ENCODE results near the gene CLECL1.
A peak's percentile ranks its signal among the peaks of the same experiment; 100 is the strongest.
"Not testable (repeated sequence)": the region's sequence is repeated elsewhere in the genome, so short reads cannot be mapped to it uniquely, and the experiment has no call there.

CLECL1 gene

GRCh38 chr12:9751204-9752144 lies 18.6 kb upstream of the CLECL1 start:
- DNase-seq: peak; percentile 67

GRCh38 chr12:9750276-9751203 lies 17.6 kb upstream of the CLECL1 start:
- peak; percentile 89 for DNase-seq

- DNase-seq: no peak
These were observed 16.7 kb upstream of the CLECL1 start for GRCh38 chr12:9749640-9750039.

- peak; percentile 21 for DNase-seq
These were observed 12.3 kb upstream of the CLECL1 start for GRCh38 chr12:9745199-9745598.

GRCh38 chr12:9742661-9743060 lies 9.8 kb upstream of the CLECL1 start:
- no peak for DNase-seq

GRCh38 chr12:9741726-9742125 lies 8.8 kb upstream of the CLECL1 start:
- no peak for DNase-seq

GRCh38 chr12:9740106-9740750 lies 7.3 kb upstream of the CLECL1 start:
- no peak for DNase-seq

- not testable (repeated sequence) for DNase-seq
These were observed 6.7 kb upstream of the CLECL1 start for GRCh38 chr12:9739404-9740105.

- DNase-seq: not testable (repeated sequence)
These were observed 6.0 kb upstream of the CLECL1 start for GRCh38 chr12:9738905-9739304.

- DNase-seq: no peak
These were observed 4.2 kb upstream of the CLECL1 start for GRCh38 chr12:9736936-9737705.

- DNase-seq: no peak
These were observed 2.7 kb upstream of the CLECL1 start for GRCh38 chr12:9735601-9736000.

GRCh38 chr12:9731797-9732196 lies 1.1 kb downstream of the CLECL1 start:
- no peak for DNase-seq

- DNase-seq: no peak
These were observed 1.5 kb downstream of the CLECL1 start for GRCh38 chr12:9731393-9731792.

- DNase-seq: no peak
These were observed 2.3 kb downstream of the CLECL1 start for GRCh38 chr12:9730591-9730990.

GRCh38 chr12:9730011-9730410 lies 2.9 kb downstream of the CLECL1 start:
- DNase-seq: no peak

- DNase-seq: no peak
These were observed 3.8 kb downstream of the CLECL1 start for GRCh38 chr12:9729082-9729481.

GRCh38 chr12:9727813-9728212 lies 5.1 kb downstream of the CLECL1 start:
- no peak for DNase-seq

- peak; percentile 25 for DNase-seq
These were observed 7.6 kb downstream of the CLECL1 start for GRCh38 chr12:9725213-9725870.

GRCh38 chr12:9724023-9724422 lies 8.9 kb downstream of the CLECL1 start:
- DNase-seq: no peak

GRCh38 chr12:9721394-9722092 lies 11.4 kb downstream of the CLECL1 start:
- DNase-seq: no peak
